Hepatocyte (in vitro differentiated cells): Measurements from ENCODE around the gene EYA4.

ENCODE experiments used
- EZH2 ChIP-seq: fragments of 200-600 bp; sonication (generic); IDR thresholded peaks from 2 replicates; pipeline ENCODE4 v1.6.1; 2016; ENCODE audit warnings: antibody characterized with exemption, mild to moderate bottlenecking, borderline replicate concordance
- TF ChIP-seq, protein P1 (sequence below): fragments of 200-600 bp; sonication (generic); IDR thresholded peaks from 2 replicates; pipeline ENCODE4 v1.5.1; 2016; ENCODE audit warnings: antibody characterized with exemption, mild to moderate bottlenecking; ENCODE audit not compliant: poor library complexity

DNA sequence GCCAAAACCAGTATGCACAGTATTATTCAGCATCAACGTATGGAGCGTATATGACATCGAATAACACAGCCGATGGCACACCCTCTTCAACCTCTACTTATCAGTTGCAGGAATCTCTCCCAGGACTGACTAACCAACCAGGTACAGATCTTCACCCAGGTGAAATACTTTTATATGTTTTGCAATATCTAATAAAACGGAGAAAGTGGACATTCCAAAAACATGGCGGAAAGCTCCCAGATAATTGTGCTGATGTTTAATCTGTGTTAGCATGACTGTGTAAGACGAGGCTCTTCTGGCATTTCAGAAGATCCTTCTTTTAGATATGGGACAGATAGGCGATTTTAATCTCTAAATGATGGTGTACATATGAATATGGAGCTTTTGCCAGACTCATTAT lies 227.4 kb downstream of the EYA4 start:
- TF ChIP-seq, protein P1, sequence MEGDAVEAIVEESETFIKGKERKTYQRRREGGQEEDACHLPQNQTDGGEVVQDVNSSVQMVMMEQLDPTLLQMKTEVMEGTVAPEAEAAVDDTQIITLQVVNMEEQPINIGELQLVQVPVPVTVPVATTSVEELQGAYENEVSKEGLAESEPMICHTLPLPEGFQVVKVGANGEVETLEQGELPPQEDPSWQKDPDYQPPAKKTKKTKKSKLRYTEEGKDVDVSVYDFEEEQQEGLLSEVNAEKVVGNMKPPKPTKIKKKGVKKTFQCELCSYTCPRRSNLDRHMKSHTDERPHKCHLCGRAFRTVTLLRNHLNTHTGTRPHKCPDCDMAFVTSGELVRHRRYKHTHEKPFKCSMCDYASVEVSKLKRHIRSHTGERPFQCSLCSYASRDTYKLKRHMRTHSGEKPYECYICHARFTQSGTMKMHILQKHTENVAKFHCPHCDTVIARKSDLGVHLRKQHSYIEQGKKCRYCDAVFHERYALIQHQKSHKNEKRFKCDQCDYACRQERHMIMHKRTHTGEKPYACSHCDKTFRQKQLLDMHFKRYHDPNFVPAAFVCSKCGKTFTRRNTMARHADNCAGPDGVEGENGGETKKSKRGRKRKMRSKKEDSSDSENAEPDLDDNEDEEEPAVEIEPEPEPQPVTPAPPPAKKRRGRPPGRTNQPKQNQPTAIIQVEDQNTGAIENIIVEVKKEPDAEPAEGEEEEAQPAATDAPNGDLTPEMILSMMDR, result no peak
- TF ChIP-seq EZH2, result no peak
